HepG2 (cell line): ENCODE data around the gene KCNJ6. TPM values are rescaled to one million over a fixed set of nuclear protein-coding genes. Genes with fewer than 3 reads are reported as not detected.

ENCODE experiments used
- ATAC-seq: fragments of 200-7000 bp; cut with Tn5 transposase; 3 replicates; pipeline ENCODE4 v1.9.1; 2020; ENCODE audit warnings: mild to moderate bottlenecking, moderate library complexity
- BruUV-seq: library from RNA; stranded (reverse); fragments of 400-500 nt; replicated peaks from 2 replicates; lab custom pipeline; 2021; lab: Mats Ljungman, UMichigan
- CTCF ChIA-PET: fragments of 300-600 bp; formaldehyde crosslinking; extraction: SDS; loops from one replicate; lab custom pipeline; 2021; ENCODE audit warnings: low total read pairs, inconsistent platforms, low intra/inter-chr PET ratio; lab: Yijun Ruan, JAX
- POLR2A ChIA-PET: fragments of 350-600 bp; sonication (Branson Sonifier 250); formaldehyde crosslinking; loops from one replicate; lab custom pipeline; 2020; ENCODE audit warnings: antibody characterized with exemption, inconsistent platforms; lab: Yijun Ruan, JAX
- DNase-seq: peaks from one replicate; pipeline ENCODE4 v3.0.0-alpha.2; 2015; ENCODE audit warnings: low spot score
- FAIRE-seq: peaks from 3 replicates; lab custom pipeline; 2011; peaks lifted over from hg19 to GRCh38; lab: Jason Lieb, UNC
- H2AFZ ChIP-seq: one replicate; pipeline ENCODE4 v1.6.1; 2011; ENCODE audit warnings: low read length, inconsistent platforms
- H3K27ac ChIP-seq: fragments of 300-600 bp; 3 replicates; pipeline ENCODE4 v1.8.0; 2011; ENCODE audit warnings: mixed run types, mild to moderate bottlenecking, mixed read lengths, low read length, inconsistent platforms; ENCODE audit not compliant: insufficient read depth; ENCODE audit errors: extremely low read length
- H3K27me3 ChIP-seq, 2 experiments: fragments of 200-600 bp in 1 of 2; 2 replicates in 1 of 2; 3 replicates in 1 of 2; pipeline versions ENCODE4 v1.6.0 to v1.8.0; 2011; ENCODE audit warnings: low read length in 2 of 2, mild to moderate bottlenecking in 2 of 2, moderate library complexity in 2 of 2, inconsistent platforms in 1 of 2; ENCODE audit not compliant: insufficient read depth in 2 of 2, control insufficient read depth in 1 of 2
- H3K36me3 ChIP-seq, 2 experiments: fragments of 200-600 bp in 1 of 2; replicated peaks in 1 of 2; 2 replicates in 1 of 2; 3 replicates in 1 of 2; pipeline versions ENCODE4 v1.5.1 to v1.8.0; 2011; ENCODE audit warnings: low read length in 2 of 2, inconsistent platforms in 1 of 2; ENCODE audit not compliant: insufficient read depth in 2 of 2, control insufficient read depth in 1 of 2
- H3K4me1 ChIP-seq: 2 replicates; pipeline ENCODE4 v1.5.1; 2012; ENCODE audit warnings: low read length, inconsistent platforms; ENCODE audit not compliant: insufficient read depth
- H3K4me2 ChIP-seq: 2 replicates; pipeline ENCODE4 v1.6.0; 2011; ENCODE audit warnings: low read depth, low read length, inconsistent platforms
- H3K4me3 ChIP-seq, 3 experiments: fragments of 200-600 bp in 1 of 3; sonication (generic), shearing (Covaris generic) in 1 of 3; replicated peaks in 1 of 3; 2 replicates each; pipeline ENCODE4 v1.5.1; 2011 to 2016; ENCODE audit warnings: low read length in 3 of 3, inconsistent platforms in 2 of 3, low read depth in 2 of 3, mild to moderate bottlenecking in 2 of 3, control low read depth in 1 of 3, mixed read lengths in 1 of 3; ENCODE audit not compliant: insufficient read depth in 1 of 3
- H3K79me2 ChIP-seq: one replicate; pipeline ENCODE4 v1.6.1; 2011; ENCODE audit warnings: low read length, inconsistent platforms; ENCODE audit not compliant: insufficient read depth
- H3K9ac ChIP-seq: 2 replicates; pipeline ENCODE4 v1.6.0; 2011; ENCODE audit warnings: mild to moderate bottlenecking, low read depth, low read length, inconsistent platforms; ENCODE audit not compliant: insufficient read depth
- H3K9me3 ChIP-seq: 2 replicates; pipeline ENCODE4 v1.5.1; 2012; ENCODE audit warnings: mild to moderate bottlenecking, low read length
- H4K20me1 ChIP-seq: 2 replicates; pipeline ENCODE4 v1.6.0; 2011; ENCODE audit warnings: inconsistent platforms, mild to moderate bottlenecking, low read length, moderate library complexity; ENCODE audit not compliant: insufficient read depth
- ARNT ChIP-seq: fragments of 450-650 bp; IDR thresholded peaks from 2 replicates; pipeline ENCODE4 v1.6.1; 2017
- ATAD3A ChIP-seq: sonication (generic); formaldehyde crosslinking; IDR thresholded peaks from 2 replicates; pipeline ENCODE4 v1.4.0; 2020; ENCODE audit warnings: missing genetic modification reagents
- DNMT3B ChIP-seq: conservative IDR thresholded peaks from 2 replicates; pipeline ENCODE4 v1.6.1; 2016; ENCODE audit warnings: missing biosample characterization, control low read depth
- PLSCR1 ChIP-seq: sonication (generic); formaldehyde crosslinking; IDR thresholded peaks from 2 replicates; pipeline ENCODE4 v1.5.0; 2020; ENCODE audit warnings: missing genetic modification reagents, mild to moderate bottlenecking, borderline replicate concordance
- RAD51 ChIP-seq: fragments of 450-650 bp; IDR thresholded peaks from 2 replicates; pipeline ENCODE4 v1.6.1; 2016; ENCODE audit warnings: borderline replicate concordance
- RFXAP ChIP-seq: sonication (generic); formaldehyde crosslinking; IDR thresholded peaks from 2 replicates; pipeline ENCODE4 v1.4.0; 2020; ENCODE audit warnings: missing genetic modification reagents, borderline replicate concordance
- TCF12 ChIP-seq, 2 experiments: fragments of 450-650 bp in 1 of 2; sonication (generic) in 1 of 2; formaldehyde crosslinking in 1 of 2; IDR thresholded peaks; 2 replicates each; pipeline versions ENCODE4 v1.6.1 to v1.8.0; 2017 to 2022; ENCODE audit warnings: antibody characterized with exemption in 1 of 2, mild to moderate bottlenecking in 1 of 2, missing genetic modification reagents in 1 of 2, moderate library complexity in 1 of 2
- U2AF2 ChIP-seq: fragments of 200-400 bp; formaldehyde crosslinking; IDR thresholded peaks from 2 replicates; pipeline ENCODE4 v1.6.1; 2017; ENCODE audit warnings: low read depth, mild to moderate bottlenecking, low read length
- ZFP36L2 ChIP-seq: sonication (generic); formaldehyde crosslinking; IDR thresholded peaks from 2 replicates; pipeline ENCODE4 v1.4.0; 2020; ENCODE audit warnings: missing genetic modification reagents
- ZNF121 ChIP-seq: sonication (generic); formaldehyde crosslinking; IDR thresholded peaks from 2 replicates; pipeline ENCODE4 v1.5.0; 2020; ENCODE audit warnings: mild to moderate bottlenecking, missing genetic modification reagents
- ZNF282 ChIP-seq: fragments of 450-650 bp; IDR thresholded peaks from 2 replicates; pipeline ENCODE4 v1.6.1; 2018; ENCODE audit not compliant: partially characterized antibody
- ZNF317 ChIP-seq: sonication (generic); formaldehyde crosslinking; IDR thresholded peaks from 2 replicates; pipeline ENCODE4 v1.5.0; 2020; ENCODE audit warnings: mild to moderate bottlenecking, missing genetic modification reagents
- ZNF430 ChIP-seq: sonication (generic); formaldehyde crosslinking; IDR thresholded peaks from 2 replicates; pipeline ENCODE4 v1.9.0; 2021; ENCODE audit warnings: mild to moderate bottlenecking, missing genetic modification reagents
- ZNF432 ChIP-seq: sonication (generic); formaldehyde crosslinking; IDR thresholded peaks from 2 replicates; pipeline ENCODE4 v1.5.0; 2020; ENCODE audit warnings: missing genetic modification reagents, mild to moderate bottlenecking, borderline replicate concordance
- ZNF678 ChIP-seq: sonication (generic); formaldehyde crosslinking; IDR thresholded peaks from 2 replicates; pipeline ENCODE4 v1.4.0; 2020; ENCODE audit warnings: mild to moderate bottlenecking, missing genetic modification reagents
- ZNF784 ChIP-seq: sonication (generic); formaldehyde crosslinking; IDR thresholded peaks from 2 replicates; pipeline ENCODE4 v1.5.1; 2020; ENCODE audit warnings: missing genetic modification reagents, mild to moderate bottlenecking, borderline replicate concordance
- ZNF841 ChIP-seq: sonication (generic); formaldehyde crosslinking; IDR thresholded peaks from 2 replicates; pipeline ENCODE4 v1.8.1; 2023; ENCODE audit warnings: missing genetic modification reagents, borderline replicate concordance
- ZSCAN12 ChIP-seq: sonication (generic); formaldehyde crosslinking; IDR thresholded peaks from 2 replicates; pipeline ENCODE4 v1.9.0; 2021; ENCODE audit warnings: mild to moderate bottlenecking, missing genetic modification reagents
- WGBS: methylation state at CpG from one replicate; pipeline ENCODE4 v1.1.6; 2017; ENCODE audit warnings: low lambda C conversion rate; 5-methylcytosine and 5-hydroxymethylcytosine counted together
- in situ Hi-C: cut with HindIII; loops from 2 replicates; pipeline ENCODE4 v1.10.0; 2017; ENCODE audit warnings: low pct_unique_long_range_greater_than_20kb; ENCODE audit not compliant: extremely low pct_ligation_motif_present
- intact Hi-C: fragments of 100-400 bp; cut with micrococcal nuclease; formaldehyde crosslinking; loops from one replicate; pipeline ENCODE4 v1.10.0; 2022; ENCODE audit not compliant: unreplicated experiment
- polyA plus RNA-seq, 8 experiments: library from polyadenylated mRNA; depleted of rRNA in 3 of 8; stranded (reverse) in 7 of 8; unstranded in 1 of 8; fragments of >200 nt; fragmentation: Illumina TruSeq in 4 of 8; extraction: Trizol in 4 of 8; gene quantifications; 2 replicates each; pipeline versions ENCODE4 v1.2.1 to v1.2.3, GENCODE V29; 2011 to 2016; ENCODE audit warnings: low read depth in 4 of 8, missing spikeins in 1 of 8, mixed read lengths in 1 of 8; ENCODE audit not compliant: insufficient read depth in 1 of 8
- total RNA-seq, 5 experiments: library from RNA; depleted of rRNA; stranded (reverse); fragments of >200 nt; fragmentation: Illumina TruSeq; extraction: Trizol; gene quantifications; 2 replicates each; pipeline ENCODE4 v1.2.3, GENCODE V29; 2016; ENCODE audit warnings: low read depth in 1 of 5

KCNJ6 gene
- total and polyA plus RNA-seq, 2 of the 13 experiments (the other 11 are each of a cell fraction or from before 2014, with no cell fraction given), result not detected

GRCh38 chr21:37744551-37744950 lies 171.7 kb downstream of the KCNJ6 start:
- H3K4me1 ChIP-seq, result no peaks in the 10 kb centered on the region
- no peak for TF ChIP-seq TCF12 (IDR thresholded peaks at IDR 0.05)
- no peak for TF ChIP-seq TCF12 (CRISPR knock-in tag; IDR thresholded peaks at IDR 0.05)
- no peak for TF ChIP-seq ZNF317 (CRISPR knock-in tag)
- TF ChIP-seq ZNF841 (CRISPR knock-in tag), result no peak
- no peak for TF ChIP-seq ZNF430 (CRISPR knock-in tag)
- no peak for TF ChIP-seq ZNF784 (CRISPR knock-in tag)
- WGBS, result 3% methylated on average over 2 of the region's 2 CpGs
- ChIA-PET POLR2A (no interaction called here), CTCF (no interaction called here)
- no peaks in the 10 kb centered on the region for H3K79me2 ChIP-seq
- DNase-seq (no peak), FAIRE-seq (no peak), ATAC-seq (no peak)
- intact Hi-C loops (no loop called here), in situ Hi-C loops (no loop called here)
- no TSS peak for BruUV-seq
- no peak overlapping the region for H2AFZ ChIP-seq
- no peaks in the 10 kb centered on the region; a peak in 1 of 5 replicates for H3K27me3 ChIP-seq
- no peaks in the 10 kb centered on the region for H4K20me1 ChIP-seq
- no peaks in the 10 kb centered on the region for H3K9me3 ChIP-seq
- no peak overlapping the region for H3K4me2 ChIP-seq
- no peak overlapping the region for H3K27ac ChIP-seq
- H3K4me3 ChIP-seq, result no peak overlapping the region
- no peak overlapping the region for H3K9ac ChIP-seq
- H3K36me3 ChIP-seq, result no peaks in the 10 kb centered on the region

- Histone ChIP-seq H3K36me3 (no peaks in the 10 kb centered on the region), H4K20me1 (no peaks in the 10 kb centered on the region), H3K79me2 (no peaks in the 10 kb centered on the region), H3K4me3 (no peak overlapping the region), H3K9ac (no peak overlapping the region), H3K27me3 (no peaks in the 10 kb centered on the region), H3K4me1 (no peaks in the 10 kb centered on the region), H3K9me3 (no peaks in the 10 kb centered on the region), H2AFZ (no peak overlapping the region), H3K4me2 (no peak overlapping the region), H3K27ac (no peak overlapping the region)
- WGBS, result 8% methylated on average over 1 of the region's 1 CpG
- BruUV-seq, result no TSS peak
- in situ Hi-C loops, result no loop called here
- no peak for DNase-seq
- POLR2A ChIA-PET, result no interaction called here
- FAIRE-seq, result no peak
- CTCF ChIA-PET, result no interaction called here
- no peak for ATAC-seq
- intact Hi-C loops, result no loop called here
- TF ChIP-seq ZNF432 (CRISPR knock-in tag), result no peak
- no peak for TF ChIP-seq ZNF121 (CRISPR knock-in tag)
- TF ChIP-seq U2AF2, result no peak
- TF ChIP-seq PLSCR1 (CRISPR knock-in tag), result no peak
- TF ChIP-seq ZNF678 (CRISPR knock-in tag), result no peak
- TF ChIP-seq DNMT3B (CRISPR knock-in tag), result no peak
- TF ChIP-seq RAD51, result no peak
- TF ChIP-seq RFXAP (CRISPR knock-in tag), result no peak
- TF ChIP-seq ZFP36L2 (CRISPR knock-in tag), result no peak
- TF ChIP-seq ATAD3A (CRISPR knock-in tag), result no peak
- TF ChIP-seq ZNF282, result no peak
- no peak for TF ChIP-seq ARNT
- no peak for TF ChIP-seq ZSCAN12 (CRISPR knock-in tag)
Measured at GRCh38 chr21:37742532-37742931, 173.7 kb downstream of the KCNJ6 start.
